AG08395 (cell line): Measurements from ENCODE around the gene ARID1B.

Experiments
- DNase-seq: peaks from one replicate; pipeline ENCODE4 v3.0.0; 2012; ENCODE audit warnings: mixed read lengths, low spot score

Gene ARID1B

DNA sequence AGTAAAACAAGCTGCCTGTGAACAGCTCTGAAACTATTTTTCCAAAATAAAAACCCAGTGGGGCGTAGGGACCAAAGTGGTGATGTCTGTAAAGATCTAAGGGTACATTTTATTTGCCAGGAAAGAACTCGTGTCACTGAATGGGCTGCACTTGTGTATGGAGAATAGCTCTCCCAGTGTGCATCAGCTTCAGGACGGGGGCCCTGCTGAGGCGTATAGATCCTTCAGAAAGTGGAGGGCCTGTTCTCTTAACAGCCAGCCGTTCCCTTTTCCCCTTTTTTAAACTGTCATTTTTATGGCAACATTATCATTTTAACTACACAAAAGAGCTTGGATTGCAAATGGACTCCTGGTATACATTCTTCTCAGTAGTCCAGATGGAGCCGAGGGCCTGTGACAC is 408.8 kb downstream of the ARID1B start:
- no peak for DNase-seq

DNA sequence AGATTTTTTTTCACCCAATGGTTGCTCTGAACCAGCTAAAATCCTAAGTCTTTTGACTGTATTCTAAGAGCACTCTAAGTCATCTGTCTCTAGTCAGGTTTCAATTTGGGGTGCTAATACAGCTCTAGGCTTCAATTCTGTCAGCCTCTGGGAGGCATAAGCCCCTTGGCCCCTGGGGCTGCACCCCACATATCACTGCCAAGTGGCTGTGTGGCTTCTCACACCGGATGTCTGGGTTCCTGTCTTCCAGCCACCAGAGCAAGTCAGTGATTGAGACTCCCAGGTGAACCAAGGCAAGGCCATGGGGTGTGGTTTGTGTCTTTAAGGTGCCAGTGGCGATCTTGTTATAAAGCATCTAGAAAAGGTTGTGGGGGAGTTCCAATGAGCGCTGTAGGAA is 409.6 kb downstream of the ARID1B start:
- no peak for DNase-seq

DNA sequence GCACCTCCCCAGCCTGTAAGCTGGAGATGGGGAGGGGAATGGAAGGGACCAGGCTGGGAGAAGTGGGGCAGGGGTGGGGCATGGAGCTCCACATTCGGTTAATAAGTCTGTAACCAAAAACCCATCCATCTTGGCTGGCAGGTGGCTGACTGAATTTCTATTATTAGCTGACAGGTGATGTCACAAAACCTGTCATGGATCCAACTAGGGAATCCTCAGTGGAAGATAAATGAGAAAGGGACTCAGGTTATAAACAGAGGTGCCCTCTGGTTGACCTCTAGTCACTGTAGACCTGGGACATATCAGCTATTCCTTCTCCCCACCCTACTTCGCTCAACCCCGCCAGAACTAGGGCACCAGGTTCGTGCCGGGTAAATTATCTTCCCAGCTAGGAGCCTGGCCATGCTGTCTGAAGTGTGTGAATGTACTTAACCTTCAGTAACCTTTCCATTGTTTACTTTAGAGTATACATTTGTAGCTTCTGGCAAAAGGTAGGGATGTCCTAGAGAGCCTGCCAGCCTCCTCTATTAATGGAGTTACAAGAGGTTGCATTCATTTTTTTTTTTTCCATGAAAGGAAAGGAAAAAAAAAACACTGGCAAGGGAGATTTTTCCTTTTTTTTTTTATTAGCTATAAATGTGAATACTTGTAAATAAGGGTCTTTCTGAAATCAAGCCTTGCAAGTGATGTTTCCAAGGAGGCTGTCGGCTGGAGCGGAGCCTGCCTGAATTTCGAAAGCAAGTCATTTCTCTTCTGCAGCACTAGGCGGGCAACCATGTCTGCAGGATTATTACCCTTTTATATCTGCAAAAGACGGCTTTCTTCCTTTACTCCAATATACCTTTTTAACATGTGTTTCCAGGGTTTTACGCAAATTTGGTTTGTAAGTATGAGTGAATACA is 410.3 kb downstream of the ARID1B start:
- no peak for DNase-seq

DNA sequence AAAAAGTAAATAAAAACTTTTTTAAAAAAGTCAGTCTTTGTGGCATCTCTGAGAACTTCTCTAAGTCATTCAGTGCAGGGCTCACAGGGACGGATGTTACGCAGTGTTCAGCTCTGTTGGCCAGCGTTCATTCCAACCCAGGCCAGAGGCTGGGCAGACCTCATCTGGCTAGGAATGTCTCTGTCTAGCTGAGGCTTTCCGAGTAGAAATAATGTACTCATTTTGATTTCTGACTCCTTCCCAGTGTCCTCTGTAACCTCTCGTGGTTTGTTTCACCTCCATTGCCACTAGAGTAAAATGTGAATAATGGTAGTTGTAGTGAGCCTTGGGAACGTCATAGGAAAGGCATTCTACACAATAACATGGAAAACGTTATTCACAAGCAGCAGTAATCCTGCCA is 411.0 kb downstream of the ARID1B start:
- DNase-seq: no peak

DNA sequence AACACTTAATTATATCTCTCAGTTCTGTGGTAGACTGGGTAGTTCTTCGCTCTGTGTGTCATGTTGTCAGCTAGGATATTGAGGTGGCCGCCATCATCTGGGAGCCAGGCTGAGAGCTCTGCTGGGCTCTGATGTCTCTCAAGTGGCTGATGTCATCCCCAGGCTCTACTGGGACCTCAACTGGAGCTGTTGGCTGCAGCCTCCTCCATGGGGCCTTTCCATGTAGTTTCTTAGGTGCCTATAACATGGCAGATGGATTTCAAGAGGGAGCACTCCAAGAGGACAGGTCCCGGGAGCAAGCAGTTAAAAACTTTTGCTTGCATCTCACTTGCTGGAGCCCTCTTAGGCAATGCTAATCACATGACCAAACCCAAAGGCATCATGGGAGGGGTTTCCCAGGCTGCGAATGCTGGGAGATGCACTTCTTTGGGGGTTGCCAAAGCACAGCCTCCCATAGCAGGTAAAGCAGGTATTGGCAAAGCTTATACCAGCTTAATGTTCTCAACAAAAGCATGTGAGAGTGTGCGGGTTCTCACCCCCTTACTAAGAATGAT is 416.3 kb downstream of the ARID1B start:
- DNase-seq: no peak

DNA sequence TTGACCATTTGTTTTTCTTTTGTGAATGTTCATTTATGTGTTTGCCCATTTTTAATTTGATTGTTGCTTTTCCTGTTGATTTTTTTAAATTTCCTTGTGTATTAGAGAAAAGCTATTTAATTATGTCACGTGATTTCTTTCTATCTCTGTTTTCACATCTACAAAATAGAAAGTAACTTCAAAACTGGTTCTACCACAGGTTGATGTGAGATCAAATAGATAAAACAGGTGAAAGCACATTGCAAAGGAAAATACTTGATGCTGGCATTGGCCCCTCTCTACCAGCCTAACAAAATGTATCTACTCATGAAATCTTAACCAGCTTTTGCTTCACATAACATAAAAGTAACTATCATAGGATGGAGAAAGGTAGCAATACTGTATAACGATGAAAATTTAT is 416.9 kb downstream of the ARID1B start:
- DNase-seq: no peak

DNA sequence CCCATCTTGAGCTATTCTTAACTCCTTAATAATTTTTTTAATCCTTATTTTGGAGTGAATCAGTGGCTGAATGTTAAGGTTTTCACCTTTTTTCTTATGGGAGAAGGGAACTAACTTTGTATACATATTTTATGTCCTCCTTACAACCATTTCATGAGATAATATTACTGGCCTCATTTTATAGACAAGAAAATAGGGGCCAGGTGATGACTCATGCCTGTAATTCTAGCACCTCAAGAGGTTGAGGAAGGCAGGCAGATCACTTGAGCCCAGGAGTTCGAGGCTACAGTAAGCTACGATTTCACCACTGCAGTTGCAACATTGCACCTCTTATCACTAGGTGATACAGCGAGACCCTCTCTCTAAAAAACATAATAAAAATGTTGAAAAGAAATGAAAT is 417.5 kb downstream of the ARID1B start:
- no peak for DNase-seq

GRCh38 chr6:157196391-157196790 is 419.2 kb downstream of the ARID1B start:
- no peak for DNase-seq

GRCh38 chr6:157198425-157199279 is 421.5 kb downstream of the ARID1B start:
- DNase-seq: no peak

- DNase-seq: no peak
Observed at GRCh38 chr6:157200117-157200516, 422.9 kb downstream of the ARID1B start.

- DNase-seq: no peak
Observed at GRCh38 chr6:157200611-157201010, 423.4 kb downstream of the ARID1B start.

DNA sequence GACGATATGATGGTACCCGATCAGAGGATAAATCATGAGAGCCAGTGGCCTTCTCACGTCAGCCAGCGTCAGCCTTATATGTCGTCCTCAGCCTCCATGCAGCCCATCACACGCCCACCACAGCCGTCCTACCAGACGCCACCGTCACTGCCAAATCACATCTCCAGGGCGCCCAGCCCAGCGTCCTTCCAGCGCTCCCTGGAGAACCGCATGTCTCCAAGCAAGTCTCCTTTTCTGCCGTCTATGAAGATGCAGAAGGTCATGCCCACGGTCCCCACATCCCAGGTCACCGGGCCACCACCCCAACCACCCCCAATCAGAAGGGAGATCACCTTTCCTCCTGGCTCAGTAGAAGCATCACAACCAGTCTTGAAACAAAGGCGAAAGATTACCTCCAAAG is 423.9 kb downstream of the ARID1B start:
- no peak for DNase-seq

- no peak for DNase-seq
Observed at GRCh38 chr6:157203312-157203744, 426.1 kb downstream of the ARID1B start.

GRCh38 chr6:157203764-157204163 is 426.6 kb downstream of the ARID1B start:
- DNase-seq: no peak

DNA sequence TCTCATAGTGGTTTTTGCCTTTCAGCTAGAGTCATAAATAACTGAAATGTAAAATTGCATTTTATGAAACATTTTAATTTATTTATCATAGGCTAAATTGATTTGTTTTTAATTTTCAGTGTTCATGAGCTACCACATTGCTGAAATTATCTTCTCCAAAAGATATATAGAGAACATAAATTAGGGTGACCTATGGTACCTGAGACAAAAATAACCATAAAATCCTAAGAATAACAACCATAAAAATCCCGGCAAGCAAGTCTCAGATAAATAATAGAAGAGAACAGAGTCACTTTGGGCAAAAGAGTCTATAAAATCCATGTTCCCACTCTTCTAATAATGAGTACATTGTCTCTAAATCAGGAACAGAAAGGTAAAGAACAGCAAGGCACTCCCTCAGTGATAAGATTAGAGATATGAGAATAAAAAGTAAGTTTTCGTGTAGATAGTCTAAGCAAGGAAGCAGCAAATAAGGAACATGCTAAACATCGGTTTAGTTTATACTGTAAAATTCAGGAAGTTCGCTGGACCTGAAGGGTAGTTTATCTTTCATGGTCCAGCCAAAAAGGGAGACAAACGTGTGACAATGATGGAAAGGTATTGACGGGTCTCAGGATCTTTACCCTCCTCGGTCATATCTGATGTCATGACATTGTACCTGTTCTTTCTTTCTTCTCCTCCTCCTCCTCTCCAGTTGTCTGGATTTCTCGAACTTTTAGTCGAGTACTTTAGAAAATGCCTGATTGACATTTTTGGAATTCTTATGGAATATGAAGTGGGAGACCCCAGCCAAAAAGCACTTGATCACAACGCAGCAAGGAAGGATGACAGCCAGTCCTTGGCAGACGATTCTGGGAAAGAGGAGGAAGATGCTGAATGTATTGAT is 428.5 kb downstream of the ARID1B start:
- no peak for DNase-seq

GRCh38 chr6:157206359-157206815 is 429.2 kb downstream of the ARID1B start:
- no peak for DNase-seq

DNA sequence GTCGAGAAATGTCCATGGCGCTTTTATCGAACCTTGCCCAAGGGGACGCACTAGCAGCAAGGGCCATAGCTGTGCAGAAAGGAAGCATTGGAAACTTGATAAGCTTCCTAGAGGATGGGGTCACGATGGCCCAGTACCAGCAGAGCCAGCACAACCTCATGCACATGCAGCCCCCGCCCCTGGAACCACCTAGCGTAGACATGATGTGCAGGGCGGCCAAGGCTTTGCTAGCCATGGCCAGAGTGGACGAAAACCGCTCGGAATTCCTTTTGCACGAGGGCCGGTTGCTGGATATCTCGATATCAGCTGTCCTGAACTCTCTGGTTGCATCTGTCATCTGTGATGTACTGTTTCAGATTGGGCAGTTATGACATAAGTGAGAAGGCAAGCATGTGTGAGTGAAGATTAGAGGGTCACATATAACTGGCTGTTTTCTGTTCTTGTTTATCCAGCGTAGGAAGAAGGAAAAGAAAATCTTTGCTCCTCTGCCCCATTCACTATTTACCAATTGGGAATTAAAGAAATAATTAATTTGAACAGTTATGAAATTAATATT is 430.4 kb downstream of the ARID1B start:
- no peak for DNase-seq

DNA sequence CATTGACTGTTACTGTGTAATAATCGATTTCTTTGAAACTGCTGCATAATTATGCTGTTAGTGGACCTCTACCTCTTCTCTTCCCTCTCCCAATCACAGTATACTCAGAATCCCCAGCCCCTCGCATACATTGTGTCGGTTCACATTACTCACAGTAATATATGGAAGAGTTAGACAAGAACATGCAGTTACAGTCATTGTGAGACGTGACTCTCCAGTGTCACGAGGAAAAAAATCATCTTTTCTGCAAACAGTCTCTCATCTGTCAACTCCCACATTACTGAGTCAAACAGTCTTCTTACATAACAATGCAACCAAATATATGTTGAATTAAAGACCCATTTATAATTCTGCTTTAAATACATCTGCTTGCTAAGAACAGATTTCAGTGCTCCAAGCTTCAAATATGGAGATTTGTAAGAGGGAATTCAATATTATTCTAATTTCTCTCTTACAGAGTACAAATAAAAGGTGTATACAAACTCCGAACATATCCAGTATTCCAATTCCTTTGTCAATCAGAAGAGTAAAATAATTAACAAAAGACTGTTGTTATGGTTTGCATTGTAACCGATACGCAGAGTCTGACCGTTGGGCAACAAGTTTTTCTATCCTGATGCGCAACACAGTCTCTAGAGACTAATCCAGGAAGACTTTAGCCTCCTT is 432.8 kb downstream of the ARID1B start:
- DNase-seq: no peak

DNA sequence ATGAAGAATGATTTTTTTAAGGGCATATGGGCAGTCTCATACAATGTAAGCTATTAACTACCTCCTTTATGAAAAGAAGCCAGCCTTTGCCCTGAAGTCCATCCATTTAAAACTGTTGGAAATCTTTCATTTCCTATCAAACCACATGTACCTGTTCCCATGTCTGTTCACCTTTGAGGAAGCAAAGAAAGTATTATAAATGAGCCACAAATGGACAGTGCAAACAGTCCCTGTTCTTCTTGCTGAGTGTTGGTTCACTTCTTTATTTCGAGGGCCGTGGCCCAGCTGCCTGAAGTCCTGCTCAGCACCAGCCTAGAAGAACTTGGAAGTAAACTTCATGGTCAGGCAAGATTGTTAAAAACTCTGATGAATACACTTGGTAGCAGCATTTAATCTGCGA is 433.8 kb downstream of the ARID1B start:
- no peak for DNase-seq

DNA sequence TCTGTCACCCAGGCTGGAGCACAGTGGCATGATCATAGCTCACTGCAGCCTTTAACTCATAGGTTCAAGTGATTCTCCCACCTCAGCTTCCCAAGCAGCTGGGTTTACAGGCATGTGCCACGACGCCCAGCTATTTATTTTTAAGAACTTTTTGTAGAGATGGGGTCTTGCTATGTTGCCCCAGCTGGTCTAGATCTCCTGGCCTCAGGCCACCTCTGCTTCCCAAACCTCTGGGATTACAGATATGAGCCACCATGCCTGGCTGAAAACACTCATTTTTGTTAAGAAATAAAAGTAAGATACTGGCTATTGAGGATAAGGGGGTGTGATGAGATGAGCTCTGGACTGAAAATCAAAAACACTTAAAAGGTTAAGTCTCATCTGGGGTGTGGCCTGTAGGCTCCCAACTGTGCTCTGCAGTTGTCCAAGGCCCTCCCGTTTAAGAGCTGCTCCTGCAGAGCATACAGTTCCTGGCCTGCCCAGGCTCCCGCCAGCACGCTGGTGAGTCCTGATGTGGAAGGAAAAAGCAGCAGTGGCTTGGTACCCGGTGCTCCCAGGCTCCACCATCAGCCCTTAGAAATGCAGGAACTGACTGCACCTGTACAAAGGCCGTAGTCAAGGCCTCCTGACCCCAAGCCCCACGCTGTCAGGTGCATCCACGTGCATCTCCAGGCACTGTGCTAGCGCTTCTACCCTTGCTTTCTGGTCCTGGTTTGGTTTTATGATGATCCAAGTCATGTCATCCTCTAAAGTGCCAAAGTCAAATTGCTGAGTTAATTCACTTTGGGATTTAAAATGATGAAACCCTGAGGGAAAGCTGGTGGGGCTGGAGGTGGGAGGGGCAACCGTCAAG is 434.7 kb downstream of the ARID1B start:
- no peak for DNase-seq
